ENCODE results near the gene PINK1.
A peak's percentile ranks its signal among the peaks of the same experiment; 100 is the strongest.

The PINK1 gene

DNA sequence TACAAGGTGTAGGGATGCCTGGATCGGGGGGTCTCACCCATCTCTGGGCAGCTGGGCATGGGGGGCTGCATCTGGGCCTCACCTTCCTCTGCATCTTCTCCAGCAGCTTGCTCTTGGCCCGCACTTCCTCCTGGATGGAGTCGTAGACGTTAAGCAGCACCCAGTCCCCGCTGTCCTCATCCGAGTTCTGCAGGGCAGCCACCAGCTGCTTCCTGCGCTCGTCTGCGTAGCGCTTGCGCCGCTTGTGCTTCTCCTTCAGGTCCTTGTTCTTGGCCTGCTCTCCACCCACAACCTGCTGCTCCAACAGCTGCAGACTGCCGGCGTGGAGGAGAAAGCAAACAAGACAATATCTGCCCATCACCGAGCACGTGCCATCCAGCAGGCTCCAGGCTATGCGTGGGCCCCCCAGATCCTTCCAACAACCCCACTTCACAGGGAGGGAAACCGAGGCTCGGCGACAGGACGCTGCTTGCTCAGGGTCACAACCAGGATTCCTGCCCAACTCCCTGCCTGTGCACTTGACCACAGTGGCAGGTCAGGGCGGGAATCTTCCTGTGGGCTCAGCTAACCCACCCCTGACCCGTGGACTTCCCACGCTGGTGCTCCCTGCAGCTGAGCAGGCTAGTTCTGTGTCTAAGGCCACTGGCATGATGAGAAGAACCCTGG, 49.4 kb downstream of the PINK1 start:
- DNase-seq, result peak; percentile 30

DNA sequence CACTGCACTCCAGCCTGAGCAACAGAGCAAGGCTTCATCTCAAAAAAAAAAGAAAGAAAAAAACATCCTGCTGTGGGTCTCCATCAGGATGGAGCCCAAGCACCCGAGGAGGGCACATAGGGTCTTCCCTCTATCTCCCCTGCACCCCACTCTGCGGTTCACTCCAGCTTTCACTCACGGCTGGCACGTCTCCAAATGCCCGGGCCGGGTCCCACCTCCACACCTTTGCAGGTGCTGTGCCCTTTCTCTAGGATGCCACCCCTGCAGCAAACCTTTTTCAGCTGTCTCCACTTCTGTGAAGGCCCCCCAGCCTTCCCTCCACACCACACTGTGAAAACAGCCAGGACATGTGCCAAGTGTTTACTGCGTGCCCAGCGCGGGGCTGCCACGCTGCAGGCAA, 50.4 kb downstream of the PINK1 start:
- no peak for DNase-seq

DNA sequence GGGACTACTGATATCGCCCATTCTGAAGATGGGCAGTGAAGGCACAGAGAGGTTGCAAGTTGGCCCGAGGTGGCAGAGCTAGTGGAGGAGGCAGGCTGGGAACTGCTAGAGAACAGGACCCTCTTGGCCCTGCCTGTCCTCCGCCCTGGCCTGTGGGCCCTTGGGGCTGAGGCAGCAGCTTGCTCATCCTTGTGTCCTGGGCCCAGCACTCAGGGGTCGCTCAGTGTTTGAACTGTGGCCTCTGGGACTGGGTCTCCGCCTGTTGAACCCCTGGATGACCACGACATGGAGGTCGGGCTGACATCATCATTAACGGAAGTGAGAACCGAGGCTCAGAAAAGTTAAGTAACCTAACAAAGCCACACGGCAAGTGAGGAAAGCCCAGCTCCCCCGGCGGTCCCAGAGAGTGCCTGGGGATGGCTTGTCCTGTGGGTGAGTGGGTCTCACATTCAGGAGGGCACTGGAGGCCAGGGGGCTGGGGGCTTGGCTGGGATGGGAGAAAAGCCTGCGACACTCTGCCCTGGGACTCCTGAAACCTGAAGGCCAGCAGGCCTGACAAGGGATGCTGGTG, 50.9 kb downstream of the PINK1 start:
- peak; percentile 14 for DNase-seq

DNA sequence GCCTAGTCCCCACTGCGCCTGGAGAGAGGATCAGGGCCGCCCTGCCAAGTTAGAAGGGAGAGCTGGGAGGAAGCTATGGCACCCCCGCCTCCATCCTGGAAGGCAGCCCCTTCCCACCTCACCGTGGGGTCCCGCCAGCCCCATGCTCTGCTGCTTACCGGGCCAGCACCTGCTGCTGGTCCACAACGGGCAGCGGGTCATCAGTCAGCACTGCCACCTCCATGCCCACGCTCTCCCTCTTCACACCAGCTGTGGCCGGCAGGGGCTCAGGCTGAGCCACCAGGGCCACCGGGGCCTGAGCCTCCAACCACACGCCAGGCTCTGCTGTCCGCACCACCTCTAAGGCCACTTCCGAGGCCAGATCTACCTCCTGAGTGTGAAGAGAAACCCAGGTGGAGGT, 51.4 kb downstream of the PINK1 start:
- DNase-seq, result no peak

GRCh38 chr1:20685099-20685662, 51.9 kb downstream of the PINK1 start:
- peak; percentile 36 for DNase-seq

DNA sequence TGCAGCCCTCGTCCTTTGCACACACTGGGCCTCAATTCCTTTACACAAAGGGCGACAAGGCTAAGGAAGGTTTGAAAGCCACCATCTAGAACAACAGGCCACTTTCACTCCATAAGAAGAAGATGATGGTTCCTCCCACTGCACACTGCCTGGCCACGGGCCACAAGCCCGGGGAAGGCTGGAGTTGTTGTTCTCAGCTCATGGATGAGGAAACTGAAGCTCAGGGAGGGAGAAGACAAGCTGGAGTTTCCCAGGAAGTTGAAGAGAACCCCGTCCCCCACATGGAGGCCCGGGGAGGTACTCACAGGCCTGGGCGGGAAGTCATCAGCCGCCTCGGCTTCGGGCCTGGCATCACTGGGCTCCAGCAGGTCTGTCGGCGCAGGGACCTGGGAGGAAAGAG, 52.5 kb downstream of the PINK1 start:
- DNase-seq, result peak; percentile 10

- DNase-seq, result no peak
Observed at GRCh38 chr1:20686883-20687725, 53.8 kb downstream of the PINK1 start.

GRCh38 chr1:20689645-20690056, 56.4 kb downstream of the PINK1 start:
- DNase-seq, result no peak

DNA sequence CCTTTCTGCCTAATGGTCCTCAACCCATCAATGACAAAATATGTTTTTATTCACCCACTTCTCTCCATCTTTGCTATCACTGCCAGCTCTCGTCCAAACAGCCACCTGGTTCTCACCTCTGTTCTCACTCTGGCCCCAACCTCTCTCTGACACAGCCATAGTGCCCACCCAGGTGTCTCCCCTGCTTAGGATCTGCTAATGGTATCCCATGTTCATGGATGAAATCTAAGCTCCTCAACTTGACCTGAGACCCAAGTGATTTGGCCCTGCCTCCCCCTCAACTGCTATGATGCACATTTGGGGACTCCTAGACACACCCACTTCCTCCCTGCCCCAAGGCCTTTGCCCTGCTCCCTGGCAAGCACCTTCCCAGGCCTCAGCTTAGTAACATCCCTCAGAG, 58.6 kb downstream of the PINK1 start:
- DNase-seq, result no peak

GRCh38 chr1:20693623-20694022, 60.4 kb downstream of the PINK1 start:
- DNase-seq, result no peak

GRCh38 chr1:20695515-20695914, 62.3 kb downstream of the PINK1 start:
- DNase-seq, result no peak

GRCh38 chr1:20696397-20697333, 63.4 kb downstream of the PINK1 start:
- peak; percentile 93 for DNase-seq

DNA sequence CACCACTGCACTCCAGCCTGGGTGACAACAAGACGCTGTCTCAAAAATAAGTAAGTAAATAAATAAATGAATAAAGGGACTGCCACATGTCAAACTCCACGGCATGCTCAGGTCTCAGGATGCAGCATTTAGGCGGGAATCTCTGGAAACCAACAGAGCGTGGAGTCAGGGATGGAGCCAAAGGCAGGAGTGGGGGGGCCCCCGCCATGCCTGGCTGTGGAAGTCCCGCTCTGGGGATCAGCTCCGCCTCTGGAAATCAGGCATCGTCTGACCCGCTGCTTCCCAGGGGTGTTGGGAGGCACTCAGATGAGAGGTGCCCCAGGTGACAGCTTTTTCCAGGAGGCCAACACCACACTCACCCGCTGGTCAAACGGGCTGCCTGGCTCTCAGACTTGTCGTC, 64.3 kb downstream of the PINK1 start:
- DNase-seq, result no peak

GRCh38 chr1:20698195-20698910, 65.1 kb downstream of the PINK1 start:
- DNase-seq, result no peak

DNA sequence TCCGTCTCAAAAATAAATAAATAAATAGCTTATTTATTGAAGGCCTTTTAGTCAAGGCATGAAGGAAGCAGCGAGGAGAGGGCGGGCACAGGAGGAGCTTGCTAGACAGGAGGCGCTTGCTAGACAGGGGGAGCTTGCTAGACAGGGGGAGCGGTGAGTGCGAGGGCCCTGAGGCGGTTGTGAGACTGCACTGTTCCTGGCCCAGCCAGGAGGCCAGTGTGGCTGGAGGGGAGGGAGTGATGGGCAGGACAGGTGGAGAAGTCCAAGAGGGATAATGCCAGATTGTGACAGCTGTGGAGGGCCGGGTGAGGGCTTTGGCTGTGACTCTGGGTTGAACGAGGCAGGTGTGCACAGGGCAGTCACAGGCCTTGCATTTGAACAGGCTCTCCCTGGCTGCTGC, 66.3 kb downstream of the PINK1 start:
- no peak for DNase-seq

- no peak for DNase-seq
Observed at GRCh38 chr1:20700636-20701215, 67.5 kb downstream of the PINK1 start.

Measured in suppressor macrophage treated with lipopolysaccharide for 4 hours (primary cell).